HG03378 (cell line): Measurements from ENCODE around the gene ZNF70.

Experiments
- ATAC-seq: cut with Tn5 transposase; IDR thresholded peaks from one replicate; pipeline ENCODE4 v1.9.1; 2021; ENCODE audit warnings: mild to moderate bottlenecking, moderate library complexity; ENCODE audit not compliant: unreplicated experiment

The ZNF70 gene

GRCh38 chr22:23695571-23696325, 55.2 kb downstream of the ZNF70 start:
- ATAC-seq = no peak

GRCh38 chr22:23695141-23695540, 55.8 kb downstream of the ZNF70 start:
- no peak for ATAC-seq

GRCh38 chr22:23693979-23694680, 56.8 kb downstream of the ZNF70 start:
- ATAC-seq = no peak

- no peak for ATAC-seq
Measured at GRCh38 chr22:23692598-23693291, 58.2 kb downstream of the ZNF70 start.

GRCh38 chr22:23691748-23692423, 59.0 kb downstream of the ZNF70 start:
- no peak for ATAC-seq

GRCh38 chr22:23690713-23691112, 60.2 kb downstream of the ZNF70 start, which contains the start of gene RGL4:
Gene RGL4, plus strand, starts transcription at chr22:23691013. Its CDS starts 1,018 bp downstream, at chr22:23692031.
- ATAC-seq = no peak

GRCh38 chr22:23689414-23689813, 61.5 kb downstream of the ZNF70 start:
- no peak for ATAC-seq
